GM23338 (cell line): Measurements from ENCODE around the gene SLC35A5. TPM values are rescaled to one million over a fixed set of nuclear protein-coding genes. Genes with fewer than 3 reads are reported as not detected.

Experiments
- ATAC-seq: fragments of 200-7000 bp; cut with Tn5 transposase; 3 replicates; pipeline ENCODE4 v1.9.1; 2020
- DNase-seq: peaks from one replicate; pipeline ENCODE4 v3.0.0-alpha.2; 2015; ENCODE audit warnings: low spot score
- H2AFZ ChIP-seq: fragments of 200-600 bp; sonication (generic); 2 replicates; pipeline ENCODE4 v1.8.0; 2016; ENCODE audit warnings: antibody characterized with exemption, mild to moderate bottlenecking, moderate library complexity
- H3F3A ChIP-seq: fragments of 200-600 bp; sonication (generic); replicated peaks from 2 replicates; pipeline ENCODE4 v1.8.0; 2017; ENCODE audit warnings: antibody characterized with exemption, mixed run types, low read depth
- H3K27ac ChIP-seq: fragments of 200-600 bp; sonication (generic); 2 replicates; pipeline ENCODE4 v1.6.1; 2016; ENCODE audit warnings: low read depth
- H3K27me3 ChIP-seq: fragments of 200-600 bp; sonication (generic); 2 replicates; pipeline ENCODE4 v1.8.0; 2016; ENCODE audit warnings: mild to moderate bottlenecking, mixed run types, moderate library complexity; ENCODE audit not compliant: insufficient read depth
- H3K36me3 ChIP-seq: fragments of 200-600 bp; sonication (generic); 2 replicates; pipeline ENCODE4 v1.8.0; 2016; ENCODE audit warnings: mild to moderate bottlenecking; ENCODE audit not compliant: insufficient read depth
- H3K4me1 ChIP-seq: fragments of 200-600 bp; sonication (generic); 2 replicates; pipeline ENCODE4 v1.8.0; 2016; ENCODE audit warnings: mild to moderate bottlenecking, moderate library complexity; ENCODE audit not compliant: insufficient read depth
- H3K4me2 ChIP-seq: fragments of 200-600 bp; sonication (generic); 2 replicates; pipeline ENCODE4 v1.7.1; 2017; ENCODE audit warnings: mixed run types
- H3K4me3 ChIP-seq: fragments of 200-600 bp; sonication (generic); 2 replicates; pipeline ENCODE4 v1.6.1; 2016; ENCODE audit warnings: mixed run types
- H3K79me2 ChIP-seq: fragments of 200-600 bp; sonication (generic); replicated peaks from 2 replicates; pipeline ENCODE4 v1.8.0; 2017; ENCODE audit warnings: mild to moderate bottlenecking; ENCODE audit not compliant: insufficient read depth
- H3K9me2 ChIP-seq: fragments of 200-600 bp; sonication (generic); 2 replicates; pipeline ENCODE4 v1.8.0; 2017; ENCODE audit not compliant: insufficient read depth
- H4K20me1 ChIP-seq: fragments of 200-600 bp; sonication (generic); replicated peaks from 2 replicates; pipeline ENCODE4 v1.8.0; 2017; ENCODE audit warnings: mild to moderate bottlenecking; ENCODE audit not compliant: insufficient read depth
- H3K27ac Mint-ChIP-seq: 2 replicates; pipeline ENCODE4 v1.8.0; 2020; ENCODE audit warnings: inconsistent platforms, mild to moderate bottlenecking, moderate library complexity, mixed read lengths
- H3K27me3 Mint-ChIP-seq: 3 replicates; pipeline ENCODE4 v1.8.0; 2022; ENCODE audit warnings: low read depth, mild to moderate bottlenecking, moderate library complexity, mixed read lengths, inconsistent platforms; ENCODE audit not compliant: insufficient read depth, poor library complexity
- H3K36me3 Mint-ChIP-seq: 3 replicates; pipeline ENCODE4 v1.8.0; 2021; ENCODE audit warnings: low read depth, mild to moderate bottlenecking, inconsistent platforms, moderate library complexity, mixed read lengths
- H3K4me1 Mint-ChIP-seq: 3 replicates; pipeline ENCODE4 v1.8.0; 2020; ENCODE audit warnings: mild to moderate bottlenecking, inconsistent platforms, mixed read lengths
- H3K4me3 Mint-ChIP-seq: 3 replicates; pipeline ENCODE4 v1.8.0; 2021; ENCODE audit warnings: moderate library complexity, mild to moderate bottlenecking, inconsistent platforms, mixed read lengths
- H3K9me3 Mint-ChIP-seq: 3 replicates; pipeline ENCODE4 v1.8.0; 2020; ENCODE audit warnings: moderate library complexity, mild to moderate bottlenecking, inconsistent platforms, mixed read lengths
- CREB1 ChIP-seq: fragments of 250-450 bp; sonication (Bioruptor Pico); IDR thresholded peaks from 2 replicates; pipeline ENCODE4 v1.5.0; 2020; ENCODE audit warnings: low read depth, mild to moderate bottlenecking, moderate library complexity
- ETS1 ChIP-seq: IDR thresholded peaks from 2 replicates; pipeline ENCODE4 v1.6.1; 2016; ENCODE audit warnings: antibody characterized with exemption
- EZH2 ChIP-seq: fragments of 200-600 bp; sonication (generic); IDR thresholded peaks from one replicate; pipeline ENCODE4 v1.8.0; 2017; ENCODE audit warnings: antibody characterized with exemption, mild to moderate bottlenecking, low read depth; ENCODE audit not compliant: unreplicated experiment
- EZH2phosphoT487 ChIP-seq: fragments of 200-600 bp; sonication (generic); IDR thresholded peaks from one replicate; pipeline ENCODE4 v1.8.1; 2018; ENCODE audit warnings: antibody characterized with exemption; ENCODE audit not compliant: unreplicated experiment
- JUNB ChIP-seq: IDR thresholded peaks from one replicate; pipeline ENCODE4 v1.6.1; 2016; ENCODE audit warnings: antibody characterized with exemption; ENCODE audit not compliant: unreplicated experiment
- NANOG ChIP-seq: IDR thresholded peaks from 2 replicates; pipeline ENCODE4 v1.6.1; 2016; ENCODE audit warnings: antibody characterized with exemption, borderline replicate concordance
- POLR2AphosphoS5 ChIP-seq: IDR thresholded peaks from 2 replicates; pipeline ENCODE4 v1.6.1; 2016; ENCODE audit warnings: antibody characterized with exemption, low read depth
- STAT1 ChIP-seq: IDR thresholded peaks from one replicate; pipeline ENCODE4 v1.6.1; 2016; ENCODE audit warnings: antibody characterized with exemption; ENCODE audit not compliant: unreplicated experiment
- ZNF114 ChIP-seq: fragments of 250-450 bp; sonication (Bioruptor Pico); IDR thresholded peaks from 2 replicates; pipeline ENCODE4 v1.5.0; 2020; ENCODE audit warnings: mild to moderate bottlenecking, moderate library complexity
- ZNF331 ChIP-seq: fragments of 250-450 bp; sonication (Bioruptor Pico); IDR thresholded peaks from 2 replicates; pipeline ENCODE4 v1.5.0; 2020; ENCODE audit warnings: low read depth, mild to moderate bottlenecking, moderate library complexity
- polyA plus RNA-seq: library from polyadenylated mRNA; unstranded; fragments of >200 nt; fragmentation: Nextera tagmentation; extraction: Ambion mirVana; gene quantifications from 2 replicates; pipeline ENCODE4 v1.2.1, GENCODE V29; 2016
- total RNA-seq: library from RNA; depleted of rRNA; stranded (reverse); fragments of >200 nt; shearing (Covaris generic); gene quantifications from 2 replicates; pipeline ENCODE4 v1.2.3, GENCODE V29; 2014
- TF ChIP-seq, protein P1 (sequence below), 2 experiments: fragments of 200-600 bp in 1 of 2; sonication (generic) in 1 of 2; conservative IDR thresholded peaks; 2 replicates each; pipeline versions ENCODE4 v1.5.1 to v1.6.1; 2016 to 2017; ENCODE audit warnings: antibody characterized with exemption in 2 of 2, low read depth in 2 of 2, mild to moderate bottlenecking in 2 of 2, moderate library complexity in 1 of 2

SLC35A5 gene
- total and polyA plus RNA-seq, 2 experiments from 2014 or later = 19.9 to 40.4 TPM

- TF ChIP-seq ETS1 (no peak), ZNF331 (CRISPR knock-in tag) (no peak), JUNB (no peak), EZH2phosphoT487 (no peak), ZNF114 (CRISPR knock-in tag) (no peak), CREB1 (no peak), STAT1 (no peak)
- TF ChIP-seq, protein P1, sequence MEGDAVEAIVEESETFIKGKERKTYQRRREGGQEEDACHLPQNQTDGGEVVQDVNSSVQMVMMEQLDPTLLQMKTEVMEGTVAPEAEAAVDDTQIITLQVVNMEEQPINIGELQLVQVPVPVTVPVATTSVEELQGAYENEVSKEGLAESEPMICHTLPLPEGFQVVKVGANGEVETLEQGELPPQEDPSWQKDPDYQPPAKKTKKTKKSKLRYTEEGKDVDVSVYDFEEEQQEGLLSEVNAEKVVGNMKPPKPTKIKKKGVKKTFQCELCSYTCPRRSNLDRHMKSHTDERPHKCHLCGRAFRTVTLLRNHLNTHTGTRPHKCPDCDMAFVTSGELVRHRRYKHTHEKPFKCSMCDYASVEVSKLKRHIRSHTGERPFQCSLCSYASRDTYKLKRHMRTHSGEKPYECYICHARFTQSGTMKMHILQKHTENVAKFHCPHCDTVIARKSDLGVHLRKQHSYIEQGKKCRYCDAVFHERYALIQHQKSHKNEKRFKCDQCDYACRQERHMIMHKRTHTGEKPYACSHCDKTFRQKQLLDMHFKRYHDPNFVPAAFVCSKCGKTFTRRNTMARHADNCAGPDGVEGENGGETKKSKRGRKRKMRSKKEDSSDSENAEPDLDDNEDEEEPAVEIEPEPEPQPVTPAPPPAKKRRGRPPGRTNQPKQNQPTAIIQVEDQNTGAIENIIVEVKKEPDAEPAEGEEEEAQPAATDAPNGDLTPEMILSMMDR (conservative IDR thresholded peaks at IDR 0.05; ENCODE audit: low read depth in 2 of 2) = no peak
- Histone ChIP-seq H3K4me2 (no peak overlapping the region), H3F3A (peaks cover 4% of the 10 kb centered on the region; the same call in 1 of the 2 replicates), H3K4me3 (no peak overlapping the region), H3K27ac (no peak overlapping the region), H3K27me3 (no peaks in the 10 kb centered on the region), H3K9me2 (no peaks in the 10 kb centered on the region), H3K4me1 (peaks cover 15% of the 10 kb centered on the region), H3K79me2 (0 out of 2 replicates have a peak, but pooled peaks cover 8% of the 10 kb centered on the region), H4K20me1 (no peaks in the 10 kb centered on the region), H2AFZ (no peak overlapping the region), H3K36me3 (peaks cover 12% of the 10 kb centered on the region; the same call in 1 of the 2 replicates)
- no peak overlapping the region for H3K27ac Mint-ChIP-seq
- ATAC-seq = no peak
- H3K4me1 Mint-ChIP-seq = peaks cover 13% of the 10 kb centered on the region; the same call in 2 of the 3 replicates
- H3K4me3 Mint-ChIP-seq = no peak overlapping the region
- no peak for DNase-seq
- no peaks in the 10 kb centered on the region for H3K27me3 Mint-ChIP-seq
- peaks cover 34% of the 10 kb centered on the region for H3K36me3 Mint-ChIP-seq
- H3K9me3 Mint-ChIP-seq = no peaks in the 10 kb centered on the region
These were observed 6.8 kb downstream of the SLC35A5 start for GRCh38 chr3:112568642-112569041.

DNA sequence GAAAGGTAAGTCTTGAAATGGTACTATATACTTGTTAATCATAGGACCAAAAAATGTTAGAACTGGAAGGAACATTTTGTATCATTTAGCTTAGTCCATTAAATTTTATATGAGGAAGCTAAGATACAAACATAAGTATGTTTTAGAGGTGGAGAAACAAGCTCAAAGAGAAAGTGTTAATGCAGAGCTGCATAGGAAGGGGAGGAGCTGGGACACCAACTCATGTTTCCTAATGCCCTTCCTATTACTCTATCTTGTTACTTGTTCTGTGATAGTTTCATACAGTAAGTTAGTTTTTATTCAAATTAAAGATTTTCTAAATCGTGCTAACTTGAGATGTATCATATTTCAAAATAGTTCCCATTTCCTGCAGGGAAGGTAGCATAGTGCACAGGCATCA is 7.4 kb downstream of the SLC35A5 start:
- Mint-ChIP-seq H3K4me1 (peaks cover 6% of the 10 kb centered on the region; the same call in 2 of the 3 replicates), H3K4me3 (no peak overlapping the region), H3K9me3 (no peaks in the 10 kb centered on the region), H3K27ac (no peak overlapping the region), H3K36me3 (peaks cover 38% of the 10 kb centered on the region), H3K27me3 (no peaks in the 10 kb centered on the region)
- no peak for DNase-seq
- peaks cover 12% of the 10 kb centered on the region; the same call in 1 of the 2 replicates for H3K36me3 ChIP-seq
- peaks cover 4% of the 10 kb centered on the region; the same call in 1 of the 2 replicates for H3F3A ChIP-seq
- no peak overlapping the region for H3K4me2 ChIP-seq
- H3K9me2 ChIP-seq = no peaks in the 10 kb centered on the region
- no peak overlapping the region for H3K4me3 ChIP-seq
- H3K27me3 ChIP-seq = no peaks in the 10 kb centered on the region
- H3K79me2 ChIP-seq = 0 out of 2 replicates have a peak, but pooled peaks cover 8% of the 10 kb centered on the region
- no peak overlapping the region for H3K27ac ChIP-seq
- H4K20me1 ChIP-seq = no peaks in the 10 kb centered on the region
- H3K4me1 ChIP-seq = peaks cover 10% of the 10 kb centered on the region
- no peak overlapping the region for H2AFZ ChIP-seq
- no peak for ATAC-seq
- TF ChIP-seq ZNF331 (CRISPR knock-in tag) = no peak
- no peak for TF ChIP-seq EZH2
- TF ChIP-seq CREB1 = no peak
- no peak for TF ChIP-seq NANOG
- TF ChIP-seq JUNB = no peak
- TF ChIP-seq EZH2phosphoT487 = no peak
- TF ChIP-seq ETS1 = no peak
- TF ChIP-seq, protein P1 (conservative IDR thresholded peaks at IDR 0.05; ENCODE audit: low read depth in 2 of 2) = no peak
- no peak for TF ChIP-seq ZNF114 (CRISPR knock-in tag)
- no peak for TF ChIP-seq STAT1
- no peak for TF ChIP-seq POLR2AphosphoS5
